Panc1 (cell line): ENCODE measurements around the gene KCNA10.

ENCODE experiments used
- CTCF ChIP-seq: fragments of 450-650 bp; IDR thresholded peaks from 2 replicates; pipeline ENCODE4 v1.5.1; 2017; ENCODE audit warnings: mild to moderate bottlenecking
- SIN3A ChIP-seq: IDR thresholded peaks from 2 replicates; pipeline ENCODE4 v1.6.1; 2012; ENCODE audit warnings: low read depth, mild to moderate bottlenecking, low read length, moderate library complexity, borderline replicate concordance; ENCODE audit not compliant: insufficient read depth

DNA sequence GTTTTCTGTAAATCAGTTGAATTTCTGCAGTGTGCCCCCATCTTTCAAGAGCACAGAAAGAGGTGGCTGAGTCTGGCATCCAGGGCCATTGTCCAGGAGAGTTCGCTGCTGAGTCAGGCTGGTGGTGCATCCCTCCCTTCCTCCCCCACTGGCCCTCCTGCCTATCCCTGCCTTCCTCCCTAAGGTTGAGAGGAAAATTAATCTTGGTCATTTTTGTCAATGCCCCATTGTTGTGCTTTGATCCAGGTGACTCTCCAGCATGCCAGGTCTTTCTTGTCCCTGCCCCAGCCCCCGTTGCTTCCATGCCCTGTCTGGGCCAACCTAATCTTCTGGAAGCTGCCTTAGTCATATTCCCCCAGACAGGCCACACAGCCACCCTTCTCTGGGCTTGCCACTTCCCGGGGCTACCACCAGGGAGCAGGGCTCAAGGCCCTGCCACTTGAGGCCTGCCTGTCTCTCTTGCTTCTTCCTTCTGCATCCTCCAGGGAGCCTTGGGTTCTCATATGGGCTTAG is 41.5 kb downstream of the KCNA10 start:
- TF ChIP-seq SIN3A (no peak), CTCF (no peak)
